Panc1 (cell line): ENCODE results near the gene KIAA0930. TPM values are rescaled to one million over a fixed set of nuclear protein-coding genes. Genes with fewer than 3 reads are reported as not detected.

Experiments used
- ATAC-seq: fragments of 200-7000 bp; cut with Tn5 transposase; 2 replicates; pipeline ENCODE4 v1.9.1; 2020; ENCODE audit warnings: mild to moderate bottlenecking, moderate library complexity
- BruUV-seq: library from RNA; stranded (reverse); fragments of 400-500 nt; replicated peaks from 2 replicates; lab custom pipeline; 2021; lab: Mats Ljungman, UMichigan
- CTCF ChIA-PET: fragments of 300-600 bp; sonication (Branson Sonifier 250); formaldehyde crosslinking; loops from one replicate; lab custom pipeline; 2022; ENCODE audit warnings: antibody characterized with exemption; lab: Charles Lee
- POLR2A ChIA-PET: fragments of 300-600 bp; sonication (Branson Sonifier 250); formaldehyde crosslinking; loops from one replicate; lab custom pipeline; 2022; ENCODE audit warnings: antibody characterized with exemption; lab: Charles Lee
- DNase-seq: peaks from one replicate; pipeline ENCODE4 v3.0.0-alpha.2; 2010; ENCODE audit warnings: low read depth, low spot score
- H3K27ac ChIP-seq: 2 replicates; pipeline ENCODE4 v1.5.1; 2011; ENCODE audit warnings: mild to moderate bottlenecking, low read length, inconsistent platforms
- H3K27me3 ChIP-seq: fragments of 200-500 bp; sonication (Bioruptor generic); 2 replicates; pipeline ENCODE4 v1.6.0; 2014; ENCODE audit warnings: low read length, inconsistent platforms; ENCODE audit not compliant: control insufficient read depth, insufficient read depth
- H3K36me3 ChIP-seq: fragments of 200-500 bp; sonication (Bioruptor generic); 2 replicates; pipeline ENCODE4 v1.5.1; 2014; ENCODE audit warnings: inconsistent platforms, mild to moderate bottlenecking, low read length, moderate library complexity; ENCODE audit not compliant: control insufficient read depth, insufficient read depth
- H3K4me1 ChIP-seq: 2 replicates; pipeline ENCODE4 v1.5.1; 2011; ENCODE audit warnings: inconsistent platforms, mild to moderate bottlenecking, low read length, moderate library complexity; ENCODE audit not compliant: control insufficient read depth, insufficient read depth
- H3K4me3 ChIP-seq, 2 experiments: 2 replicates each; pipeline ENCODE4 v1.5.1; 2011 to 2012; ENCODE audit warnings: low read depth in 2 of 2, low read length in 2 of 2, mild to moderate bottlenecking in 2 of 2, inconsistent platforms in 1 of 2, moderate library complexity in 1 of 2
- H3K9me3 ChIP-seq: fragments of 200-500 bp; sonication (Bioruptor generic); 2 replicates; pipeline ENCODE4 v1.5.1; 2014; ENCODE audit warnings: low read depth, mild to moderate bottlenecking, inconsistent platforms, low read length, moderate library complexity; ENCODE audit not compliant: control insufficient read depth, insufficient read depth
- CTCF ChIP-seq: fragments of 450-650 bp; IDR thresholded peaks from 2 replicates; pipeline ENCODE4 v1.5.1; 2017; ENCODE audit warnings: mild to moderate bottlenecking
- POLR2AphosphoS5 ChIP-seq: IDR thresholded peaks from 2 replicates; pipeline ENCODE4 v1.6.1; 2012; ENCODE audit warnings: mild to moderate bottlenecking, low read depth, low read length, moderate library complexity
- REST ChIP-seq, 2 experiments: IDR thresholded peaks; 2 replicates each; pipeline ENCODE4 v1.6.1; 2011 to 2012; ENCODE audit warnings: low read depth in 2 of 2, control low read depth in 1 of 2, low read length in 1 of 2, mild to moderate bottlenecking in 1 of 2, moderate library complexity in 1 of 2; ENCODE audit not compliant: insufficient read depth in 1 of 2
- SIN3A ChIP-seq: IDR thresholded peaks from 2 replicates; pipeline ENCODE4 v1.6.1; 2012; ENCODE audit warnings: low read depth, mild to moderate bottlenecking, low read length, moderate library complexity, borderline replicate concordance; ENCODE audit not compliant: insufficient read depth
- TCF7L2 ChIP-seq: IDR thresholded peaks from 2 replicates; pipeline ENCODE4 v1.6.1; 2011; ENCODE audit warnings: mild to moderate bottlenecking, low read depth, low read length, inconsistent platforms
- in situ Hi-C: cut with HindIII; loops from 2 replicates; pipeline ENCODE4 v1.10.0; 2016; ENCODE audit warnings: low sequenced_read_pairs, low pct_unique_long_range_greater_than_20kb
- intact Hi-C: fragments of 100-400 bp; cut with micrococcal nuclease; formaldehyde crosslinking; loops from one replicate; pipeline ENCODE4 v1.10.0; 2022; ENCODE audit not compliant: unreplicated experiment
- total RNA-seq: library from RNA; stranded (reverse); gene quantifications from one replicate; pipeline ENCODE4 v1.2.1, GENCODE V29; 2021; ENCODE audit not compliant: unreplicated experiment

Gene KIAA0930
- total RNA-seq, 1 experiment from 2014 or later, result 42.5 TPM

GRCh38 chr22:45166932-45167331 lies 73.8 kb downstream of the KIAA0930 start:
- H3K36me3 ChIP-seq, result peaks cover 29% of the 10 kb centered on the region
- no peaks in the 10 kb centered on the region for H3K9me3 ChIP-seq
- in situ Hi-C loops, result no loop called here
- DNase-seq (no peak), ATAC-seq (no peak)
- TF ChIP-seq TCF7L2 (no peak), POLR2AphosphoS5 (no peak), SIN3A (no peak), CTCF (no peak), REST (IDR thresholded peaks at IDR 0.05; ENCODE audit: insufficient read depth in 1 of 2, low read depth in 2 of 2, low read length in 1 of 2) (no peak)
- CTCF ChIA-PET, result interaction anchor here (0.7 kb wide), 1 partner anchor 9 kb away, joined by 4 read pairs; no protein-coding TSS in a partner anchor
- BruUV-seq, result no TSS peak
- no peak overlapping the region for H3K4me3 ChIP-seq
- H3K27me3 ChIP-seq, result no peaks in the 10 kb centered on the region
- intact Hi-C loops, result no loop called here
- POLR2A ChIA-PET, result no interaction called here
- no peak overlapping the region for H3K27ac ChIP-seq
- H3K4me1 ChIP-seq, result peaks cover 3% of the 10 kb centered on the region; the same call in 1 of the 2 replicates

- H3K27ac ChIP-seq, result peak overlapping the region; percentile 75
- peaks cover 16% of the 10 kb centered on the region for H3K36me3 ChIP-seq
- peak overlapping the region; percentile 80 to 90 for H3K4me3 ChIP-seq
- POLR2A ChIA-PET, result no interaction called here
- intact Hi-C loops (no loop called here), in situ Hi-C loops (no loop called here)
- no peaks in the 10 kb centered on the region for H3K9me3 ChIP-seq
- DNase-seq, result no peak
- CTCF ChIA-PET, result interaction anchor here (0.6 kb wide), 1 partner anchor 368 kb away, joined by 3 read pairs; no protein-coding TSS in a partner anchor
- H3K27me3 ChIP-seq, result no peaks in the 10 kb centered on the region
- H3K4me1 ChIP-seq, result peaks cover 15% of the 10 kb centered on the region
- no TSS peak for BruUV-seq
- TF ChIP-seq TCF7L2 (no peak), REST (IDR thresholded peaks at IDR 0.05; ENCODE audit: insufficient read depth in 1 of 2, low read depth in 2 of 2, low read length in 1 of 2) (no peak)
- ATAC-seq, result peak; percentile 78
Observed at GRCh38 chr22:45164270-45165088, 76.2 kb downstream of the KIAA0930 start.
